Stimulated activated CD8-positive, alpha-beta memory T cell treated with anti-CD3 and anti-CD28 coated beads, Interleukin-2, amount 100 ng/mL, for 1 hour (primary cell): Measurements from ENCODE around the gene SYNE2.

Experiments used
- DNase-seq, 2 donors: peaks; one replicate each; pipeline ENCODE4 v3.0.0-alpha.2; 2020; ENCODE audit warnings: low read depth in 2 of 2

SYNE2 gene

DNA sequence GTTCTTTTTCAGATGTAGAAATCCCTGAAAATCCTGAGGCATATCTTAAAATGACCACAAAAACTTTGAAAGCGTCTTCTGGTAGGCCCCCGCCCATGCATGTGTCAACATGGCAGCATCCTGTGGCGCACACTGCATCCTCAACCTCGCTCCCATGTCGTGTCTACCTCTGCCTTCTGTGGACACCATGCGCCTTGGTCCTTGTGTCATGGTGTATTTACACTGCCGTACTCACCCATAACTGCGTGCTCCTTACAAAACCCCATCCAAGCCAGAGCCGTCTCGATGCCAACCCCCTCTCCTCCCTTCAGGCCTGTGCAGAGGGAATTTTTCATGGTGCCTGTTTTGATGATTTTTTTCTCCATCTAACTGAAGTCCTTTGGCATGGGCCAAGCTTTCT is 362.5 kb downstream of the SYNE2 start:
- DNase-seq, result no peak

DNA sequence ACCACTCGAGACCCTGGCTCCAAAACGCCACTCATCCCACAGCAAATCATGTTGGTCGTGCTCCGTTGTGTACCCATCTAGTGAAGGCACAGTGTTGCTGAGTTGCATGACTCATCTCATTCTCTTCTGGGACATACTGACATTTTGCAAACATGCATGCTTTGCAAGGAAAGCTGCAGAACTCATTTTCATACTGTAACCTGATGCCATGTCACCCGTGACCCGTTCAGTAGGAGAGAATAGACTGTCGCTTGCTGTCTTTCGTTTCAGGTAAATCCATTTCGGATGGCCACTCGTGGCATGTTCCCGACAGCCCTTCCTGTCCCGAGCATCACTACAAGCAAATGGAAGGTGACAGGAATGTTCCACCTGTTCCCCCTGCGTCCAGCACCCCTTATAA is 363.2 kb downstream of the SYNE2 start:
- DNase-seq, result no peak

DNA sequence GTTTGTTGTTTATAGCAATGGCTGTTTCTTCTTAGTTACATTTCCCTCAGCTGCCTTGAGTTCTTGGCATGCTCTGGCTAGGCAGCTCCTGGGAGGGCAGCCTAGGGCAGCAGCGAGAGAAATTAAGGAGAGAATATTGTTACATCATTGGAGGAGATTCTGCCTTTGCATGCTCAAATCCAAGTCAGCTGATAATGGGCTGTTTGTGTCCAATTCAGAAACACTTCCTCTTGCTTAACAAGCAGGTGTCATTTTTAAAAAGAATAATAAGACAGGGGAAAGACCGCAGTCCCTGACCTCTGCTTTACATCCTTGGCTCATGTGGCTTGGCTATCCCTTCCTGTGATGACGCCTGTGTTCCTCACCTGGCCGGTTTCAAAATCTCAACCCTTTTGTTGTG is 364.5 kb downstream of the SYNE2 start:
- no peak for DNase-seq

DNA sequence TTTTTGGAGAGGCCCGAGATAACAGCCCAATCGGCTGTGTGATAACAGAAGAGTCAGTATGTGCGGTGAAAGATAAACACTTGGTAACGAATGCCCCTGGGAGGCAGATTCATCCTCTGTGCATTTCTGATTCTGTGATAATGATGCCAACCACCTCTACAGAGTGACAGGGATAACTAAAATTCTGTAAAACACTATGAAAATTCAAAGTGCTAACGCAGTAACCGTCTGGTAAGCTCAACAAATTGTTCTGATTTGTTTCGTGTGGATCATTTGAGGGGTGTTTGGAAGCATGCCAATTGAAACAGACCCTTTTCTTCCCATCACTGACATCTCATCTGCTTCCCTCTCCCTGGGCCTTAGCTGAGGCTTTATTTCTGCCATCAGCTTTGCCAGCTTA is 365.0 kb downstream of the SYNE2 start:
- DNase-seq, result no peak

DNA sequence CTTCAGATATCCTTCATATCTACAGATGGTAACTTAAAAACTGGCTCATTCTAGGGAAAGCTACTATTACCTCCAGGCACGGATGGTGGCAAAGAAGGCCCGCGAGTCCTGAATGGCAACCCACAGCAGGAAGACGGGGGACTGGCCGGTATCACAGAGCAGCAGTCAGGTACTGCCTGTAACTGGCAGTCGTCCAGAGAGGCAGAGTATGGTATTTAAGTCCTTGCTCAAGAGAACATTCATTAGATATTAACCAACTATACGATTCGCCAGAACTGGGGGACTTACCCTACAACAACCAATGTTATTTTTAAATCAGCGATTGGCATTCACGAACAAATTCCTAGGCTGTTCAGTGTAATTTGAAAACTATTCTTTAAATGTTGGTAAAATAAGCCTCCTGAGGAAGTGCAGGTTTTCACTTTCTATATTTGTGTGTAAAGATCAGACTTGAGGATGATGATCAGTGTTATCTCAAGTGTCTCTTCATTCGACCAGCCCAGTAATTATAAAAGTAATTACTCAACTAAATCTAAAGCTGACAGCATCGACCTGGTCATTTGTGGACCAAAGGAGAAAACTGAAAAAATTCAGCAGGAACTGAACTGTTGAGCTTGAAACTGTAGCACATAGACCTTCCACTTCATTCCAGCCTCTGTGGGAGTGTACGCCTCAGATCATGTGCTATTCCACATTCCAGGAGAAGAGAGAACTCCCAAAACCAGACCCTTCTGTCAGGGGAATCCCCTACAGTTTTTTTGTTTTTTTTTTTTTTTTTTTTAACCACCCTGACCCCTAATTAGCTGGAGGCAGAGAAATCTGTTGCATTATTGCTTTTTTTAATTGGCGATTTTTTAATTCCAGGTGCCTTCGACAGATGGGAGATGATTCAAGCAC is 365.8 kb downstream of the SYNE2 start:
- no peak for DNase-seq

DNA sequence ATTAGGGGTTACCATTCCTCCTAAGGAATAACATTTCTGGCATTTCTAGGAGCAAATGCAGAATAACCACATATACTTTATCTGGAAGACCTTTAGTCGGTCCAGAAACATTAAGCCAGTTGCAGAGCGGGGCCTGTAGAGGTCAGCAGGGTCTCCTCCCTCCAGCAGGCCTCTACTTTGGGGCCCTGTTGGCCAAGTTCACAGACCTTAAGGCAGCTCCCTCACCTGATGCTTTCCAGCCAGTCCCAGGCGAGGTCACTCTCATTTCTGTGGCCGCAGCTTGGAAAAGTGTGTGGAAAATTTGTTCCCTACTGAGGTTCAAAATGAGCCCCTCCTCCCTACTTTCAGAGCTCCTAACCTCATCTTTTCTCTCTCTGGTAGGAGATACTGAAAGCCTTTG is 367.3 kb downstream of the SYNE2 start:
- no peak for DNase-seq

DNA sequence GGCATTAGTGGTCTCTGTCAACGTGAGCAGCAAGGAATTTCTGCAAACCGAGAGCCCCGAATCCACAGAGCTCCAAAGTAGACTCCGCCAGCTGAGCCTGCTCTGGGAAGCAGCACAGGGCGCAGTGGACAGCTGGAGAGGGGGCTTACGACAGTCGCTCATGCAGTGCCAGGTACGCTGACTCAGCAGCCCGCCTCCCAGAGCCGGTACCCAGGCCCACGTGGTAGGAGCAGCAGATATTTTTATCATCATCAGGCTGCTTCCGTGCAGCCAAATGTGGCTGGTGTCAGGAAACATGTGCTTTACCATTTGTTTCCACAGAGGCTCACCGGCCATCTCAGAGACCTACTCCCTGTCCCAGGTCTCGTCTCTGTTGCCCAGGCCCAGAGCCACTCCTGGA is 367.7 kb downstream of the SYNE2 start:
- no peak for DNase-seq

DNA sequence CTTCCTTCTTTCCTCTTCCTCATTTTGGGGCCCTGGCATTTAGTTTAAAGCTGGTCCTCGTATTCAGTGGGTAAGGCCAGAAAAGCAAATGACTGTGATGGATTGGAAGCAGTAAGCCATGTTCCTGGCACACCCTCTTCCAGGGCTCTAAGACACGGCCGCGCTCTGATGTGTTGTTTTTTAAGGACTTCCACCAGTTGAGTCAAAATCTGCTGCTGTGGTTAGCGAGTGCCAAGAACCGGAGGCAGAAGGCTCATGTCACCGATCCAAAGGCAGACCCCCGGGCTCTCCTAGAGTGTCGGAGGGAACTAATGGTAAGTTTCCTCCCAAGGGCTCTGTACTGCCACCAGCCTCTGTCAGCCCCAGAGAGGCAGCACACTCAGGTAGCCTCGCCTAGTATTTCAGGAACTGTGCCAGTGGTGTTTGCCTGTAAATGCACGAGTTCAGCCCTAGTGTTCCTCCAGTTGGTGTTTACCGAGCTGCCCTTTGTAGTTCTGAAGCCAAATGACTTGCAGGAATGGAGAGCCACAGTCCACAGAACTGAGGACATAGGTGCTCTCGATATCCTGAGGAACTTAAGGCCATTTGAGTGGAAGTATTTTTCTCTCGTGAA is 368.7 kb downstream of the SYNE2 start:
- DNase-seq, result no peak

DNA sequence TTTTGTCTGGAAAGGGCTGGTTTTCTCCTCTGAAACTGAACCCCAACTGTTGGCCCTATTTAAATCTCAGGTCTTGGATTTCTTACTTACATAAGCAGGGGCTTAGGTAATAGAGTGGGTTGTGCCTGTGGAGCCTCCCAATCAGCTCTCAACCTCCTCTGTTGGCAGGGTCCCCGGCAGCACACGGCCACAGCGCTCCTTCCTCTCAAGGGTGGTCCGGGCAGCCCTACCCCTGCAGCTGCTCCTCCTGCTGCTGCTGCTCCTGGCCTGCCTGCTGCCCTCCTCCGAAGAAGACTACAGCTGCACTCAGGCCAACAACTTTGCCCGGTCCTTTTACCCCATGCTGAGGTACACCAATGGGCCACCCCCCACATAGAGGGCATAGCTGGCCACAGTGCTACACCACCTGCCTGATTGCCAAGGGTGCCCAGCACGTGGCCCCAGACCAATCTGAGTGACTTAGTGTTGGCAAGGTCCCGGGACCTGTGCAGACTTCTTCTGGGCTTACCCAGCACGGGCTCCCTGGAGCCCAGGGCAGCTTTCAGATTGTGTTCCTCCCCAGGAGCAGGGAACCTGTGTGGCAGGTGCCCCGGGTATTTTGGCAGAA is 372.4 kb downstream of the SYNE2 start:
- DNase-seq, result no peak

DNA sequence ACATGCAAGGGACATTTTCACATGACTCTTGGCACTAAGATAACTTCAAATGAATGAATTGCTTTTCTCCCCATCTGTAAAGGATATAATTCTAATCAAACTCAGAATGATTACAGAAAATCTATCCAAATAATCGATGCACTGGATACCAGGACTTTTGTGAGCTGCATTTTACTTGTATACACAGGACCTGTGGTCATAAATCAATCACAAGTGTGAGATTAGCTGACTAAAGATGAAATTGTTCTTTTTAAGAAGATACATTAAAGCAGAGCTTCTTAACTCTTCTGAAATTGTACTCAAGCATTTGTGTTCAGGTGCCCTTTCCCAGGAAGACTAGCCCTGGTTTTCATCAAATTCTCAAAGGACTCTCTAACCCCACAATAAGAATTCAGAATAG is 375.1 kb downstream of the SYNE2 start:
- no peak for DNase-seq

DNA sequence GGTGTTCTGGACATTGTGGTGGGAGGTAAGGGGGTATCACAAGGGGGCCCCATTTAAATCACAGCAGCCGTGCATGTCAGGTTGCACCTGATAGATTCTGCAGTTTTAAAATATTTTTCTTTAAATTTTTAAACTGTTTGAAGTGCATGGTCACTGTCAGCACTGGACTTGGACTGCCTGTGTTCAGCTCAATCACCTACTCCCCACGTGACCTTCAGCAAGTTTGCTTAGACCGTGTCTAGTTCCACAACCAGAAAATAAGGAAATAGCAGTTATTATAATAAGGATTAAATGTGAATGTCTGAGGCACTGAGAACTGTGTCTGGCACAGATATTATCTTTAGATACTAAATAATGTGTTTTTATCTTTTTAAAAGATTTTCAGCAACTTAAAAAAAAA is 376.7 kb downstream of the SYNE2 start:
- DNase-seq, result no peak

DNA sequence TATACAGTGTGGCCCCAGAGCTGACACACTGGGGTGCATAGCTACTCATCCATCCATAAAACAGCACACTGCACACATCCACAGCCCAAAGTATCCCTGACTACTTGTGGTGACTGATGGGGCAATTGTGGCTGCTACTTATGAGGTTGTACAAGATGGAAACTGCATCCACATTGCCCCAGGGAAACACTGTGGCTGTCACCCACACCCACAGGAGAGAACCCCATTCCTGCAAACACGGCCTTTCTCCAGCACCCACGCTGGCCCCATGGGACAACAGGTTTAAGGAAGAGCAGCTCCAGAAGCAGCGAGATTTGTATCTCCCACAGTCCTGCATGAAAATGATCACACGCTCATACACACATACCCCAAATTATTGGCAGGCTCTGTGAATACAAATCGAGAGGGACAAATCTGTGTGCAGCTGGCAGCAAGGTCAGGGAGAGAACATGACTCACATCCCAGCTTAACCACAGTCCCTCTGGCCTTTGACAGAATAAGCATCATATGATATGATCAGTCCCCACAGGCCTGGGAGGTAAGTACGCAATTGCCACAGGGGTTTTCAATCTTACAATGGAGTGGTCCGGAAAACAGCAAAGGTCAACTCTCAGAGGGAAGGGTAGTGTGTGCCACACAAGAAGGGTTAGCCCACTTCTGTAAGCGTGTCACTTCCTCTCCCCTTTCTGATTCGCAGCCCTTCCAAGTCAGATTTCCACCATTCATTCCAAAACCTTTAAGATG is 379.5 kb downstream of the SYNE2 start:
- DNase-seq, result no peak

DNA sequence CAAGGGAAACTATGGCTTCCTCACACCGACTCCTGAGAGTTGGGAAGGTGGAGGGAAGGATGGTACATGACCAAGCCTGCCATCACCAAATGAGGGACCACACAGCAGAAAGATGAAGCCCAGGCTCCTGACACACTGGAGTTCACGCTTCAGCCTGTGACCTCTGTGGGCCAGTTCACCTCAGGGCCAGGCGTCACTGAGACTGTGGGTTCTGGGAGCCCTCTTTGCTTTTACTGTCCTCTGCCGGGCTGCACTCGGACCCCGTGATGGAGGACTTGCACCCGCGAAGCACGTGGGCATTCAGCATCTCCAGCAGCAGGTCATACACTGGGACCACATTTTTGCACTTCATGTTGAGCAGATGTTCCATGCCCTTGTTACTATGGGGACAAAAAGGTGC is 380.1 kb downstream of the SYNE2 start:
- no peak for DNase-seq

DNA sequence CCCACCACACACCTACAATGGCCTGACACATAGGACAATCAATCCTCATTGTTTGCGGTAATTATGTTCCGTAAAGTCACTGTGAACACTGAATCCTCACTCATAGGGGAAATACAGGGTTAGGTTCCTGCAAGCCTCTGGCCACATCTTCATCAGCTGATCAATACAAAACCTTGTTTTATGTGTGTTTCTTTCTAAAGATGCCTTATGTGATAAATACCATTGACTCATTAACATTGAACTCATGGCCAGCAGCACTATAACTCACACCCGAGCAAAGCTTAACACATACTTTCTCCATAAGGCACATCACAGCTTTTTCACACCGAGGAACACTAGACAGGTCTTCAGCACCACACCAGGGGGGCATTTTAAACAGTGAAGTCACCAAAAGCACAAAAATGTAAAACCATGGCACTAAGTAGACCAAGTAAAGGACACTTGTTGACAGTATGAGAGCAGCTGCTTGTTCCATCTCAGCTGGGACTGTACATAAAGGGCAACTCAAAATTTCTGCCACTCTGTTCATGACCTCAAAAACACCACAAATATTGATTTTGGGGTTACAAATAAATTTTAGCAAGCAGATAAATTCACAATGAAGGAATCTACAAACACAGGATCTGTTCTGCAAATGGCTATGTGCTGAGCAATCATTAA is 380.9 kb downstream of the SYNE2 start:
- no peak for DNase-seq

DNA sequence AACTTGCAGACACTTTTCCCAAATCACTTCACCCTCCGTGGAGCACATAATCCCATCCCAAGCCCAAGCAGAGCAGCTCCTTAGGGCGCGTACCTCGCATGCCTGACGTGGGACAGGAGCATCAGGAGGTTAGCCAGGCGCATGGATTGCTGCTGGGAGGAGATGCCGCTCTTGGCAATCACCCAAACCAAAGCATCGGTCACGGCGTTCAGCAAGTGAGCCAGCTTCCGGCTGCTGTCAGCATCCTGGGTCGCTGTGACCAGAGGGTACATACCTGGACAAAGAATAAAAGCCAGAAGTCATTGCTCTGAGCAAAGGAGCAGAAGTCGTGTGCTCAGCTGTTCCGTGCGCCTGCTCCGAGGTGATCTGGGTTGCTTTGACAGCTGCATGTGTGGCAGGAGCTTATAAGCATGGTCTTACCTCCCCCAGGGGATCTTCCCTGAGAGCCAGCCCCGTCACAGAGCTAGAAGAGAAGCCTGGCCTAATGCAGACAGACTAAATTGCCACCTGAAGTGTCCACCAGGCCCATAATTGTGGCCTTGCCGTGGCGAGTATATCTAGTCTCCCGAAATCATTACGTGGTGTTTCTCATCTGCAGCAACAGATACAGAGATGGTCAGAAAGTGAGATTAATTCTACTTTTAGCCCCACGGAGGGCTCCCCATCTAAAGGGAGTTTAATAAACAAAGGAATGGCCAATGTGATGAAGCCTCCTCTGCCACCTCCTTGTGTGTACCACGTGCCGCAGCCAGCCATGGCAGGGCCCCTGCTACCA is 382.3 kb downstream of the SYNE2 start:
- no peak for DNase-seq

DNA sequence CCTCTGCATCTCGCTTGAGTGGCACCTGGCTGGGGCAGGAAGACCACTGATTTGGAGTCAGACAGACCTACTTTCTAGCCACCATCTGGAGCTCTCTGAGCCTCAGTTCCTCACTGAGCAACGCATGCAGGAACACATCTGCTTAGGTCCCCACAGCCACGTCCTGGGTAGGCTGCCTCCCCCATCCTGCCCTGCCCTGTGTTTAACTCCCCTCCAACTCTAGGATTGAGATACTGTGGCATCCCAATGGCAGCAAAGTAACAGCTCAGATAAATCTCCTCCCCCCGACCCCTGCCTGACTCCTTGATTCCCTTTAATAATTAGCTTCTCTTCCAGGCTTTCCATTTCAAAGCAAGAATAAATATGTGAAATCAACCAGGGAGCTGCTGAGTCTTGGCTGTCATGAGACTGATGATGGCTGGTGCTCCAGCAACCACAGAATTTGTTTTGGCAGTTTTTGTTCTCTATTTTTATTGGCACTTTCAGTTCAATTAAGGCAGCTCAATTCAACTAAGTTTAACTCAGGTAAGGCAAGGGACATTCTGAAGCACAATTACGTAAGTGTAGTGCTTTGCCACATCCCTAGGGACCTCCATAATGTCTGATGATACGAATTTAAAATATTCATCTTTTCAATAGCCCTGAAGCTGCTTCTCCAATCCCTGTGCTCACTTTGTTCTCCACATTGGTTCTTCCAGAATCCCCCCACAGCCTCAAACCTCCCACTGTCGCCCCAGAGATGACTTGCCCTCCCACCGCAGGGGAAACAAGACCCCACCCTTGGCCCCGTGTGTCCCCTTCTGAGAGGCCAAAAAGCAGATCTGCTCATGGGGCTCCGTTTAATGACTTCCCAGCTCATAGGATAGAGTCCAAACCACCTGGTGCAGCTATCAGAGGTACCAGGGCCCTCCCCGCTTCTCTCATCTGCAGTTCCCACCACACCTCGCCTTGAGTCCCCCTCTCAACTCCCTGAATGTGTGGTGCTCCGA is 383.1 kb downstream of the SYNE2 start:
- no peak for DNase-seq

DNA sequence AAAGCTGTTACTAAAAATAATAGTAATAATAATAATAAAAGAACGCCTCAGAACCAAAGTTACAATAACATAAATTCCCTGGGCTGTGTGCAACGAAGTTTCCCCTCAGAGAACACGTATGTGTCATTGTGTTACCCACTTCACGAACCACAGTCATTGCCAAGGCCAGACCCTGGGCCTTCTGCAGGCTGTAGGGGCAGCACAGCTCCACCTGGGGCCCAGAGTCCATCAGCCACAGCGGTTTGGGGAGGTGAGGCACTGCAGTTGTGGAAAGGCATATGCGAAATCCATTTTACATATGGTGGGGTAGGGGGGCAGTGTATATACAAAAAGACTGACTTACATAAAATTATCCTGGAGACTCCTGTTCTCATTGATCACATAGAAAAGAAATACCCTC is 385.2 kb downstream of the SYNE2 start:
- no peak for DNase-seq

DNA sequence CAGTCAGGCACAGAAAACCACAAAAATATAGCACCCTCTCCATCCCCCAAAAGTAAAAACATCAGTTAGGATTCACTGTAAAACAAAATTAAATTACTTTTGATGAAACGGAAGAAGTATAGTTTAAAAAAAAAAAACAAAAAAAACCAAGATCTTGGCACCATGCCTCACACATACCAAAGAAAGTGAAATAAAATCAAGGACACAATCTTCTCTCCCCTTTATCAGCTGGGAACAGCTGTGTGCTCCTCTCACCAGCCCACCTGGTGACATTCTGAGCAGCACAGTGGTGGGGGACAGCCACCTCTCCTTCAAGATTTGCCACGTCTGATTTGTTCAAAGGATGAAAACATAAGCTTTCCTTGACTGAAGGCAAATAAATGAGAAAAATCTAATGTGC is 385.8 kb downstream of the SYNE2 start:
- DNase-seq, result no peak

DNA sequence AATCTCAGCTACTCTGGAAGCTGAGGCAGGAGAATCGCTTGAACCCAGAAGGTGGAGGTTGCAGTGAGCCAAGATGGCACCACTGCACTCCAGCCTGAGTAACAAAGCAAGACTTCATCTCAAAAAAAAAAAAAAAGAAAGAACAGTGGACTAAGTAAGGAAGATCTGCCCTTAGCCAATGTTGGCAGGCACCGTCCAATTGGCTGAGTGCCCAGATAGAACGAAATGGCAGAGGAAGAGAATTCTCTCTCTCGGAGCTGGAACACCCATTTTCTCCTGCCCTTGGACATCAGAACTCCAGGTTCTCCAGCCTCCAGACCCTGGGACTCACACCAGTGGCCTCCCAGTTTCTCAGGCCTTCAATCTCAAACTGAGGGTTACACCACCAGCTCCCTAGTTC is 391.5 kb downstream of the SYNE2 start:
- no peak for DNase-seq

DNA sequence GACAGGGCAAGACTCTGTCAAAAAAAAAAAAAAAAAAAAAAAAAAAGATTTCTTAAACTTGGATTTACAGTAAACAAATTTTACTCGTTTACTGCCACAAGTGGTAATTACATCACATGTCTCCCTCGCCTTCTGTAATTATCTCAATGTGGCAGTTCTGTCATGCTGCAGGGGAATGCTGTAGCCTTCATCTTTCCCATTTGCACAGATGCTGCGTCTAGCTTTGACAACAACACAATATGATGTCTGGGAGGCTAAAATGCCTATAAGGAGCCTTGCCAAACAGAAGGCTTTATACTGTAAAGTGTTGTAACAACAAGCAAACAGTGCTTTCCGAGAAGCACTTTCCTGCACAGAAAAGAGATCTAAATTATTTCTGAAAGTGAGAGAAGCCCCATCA is 392.7 kb downstream of the SYNE2 start:
- no peak for DNase-seq
